Fibroblast of villous mesenchyme (primary cell): ENCODE measurements around the gene MYB. TPM values are rescaled to one million over a fixed set of nuclear protein-coding genes. Genes with fewer than 3 reads are reported as not detected.

Experiments used
- DNase-seq: peaks from one replicate; pipeline ENCODE4 v3.0.0-alpha.2; 2010; ENCODE audit warnings: low read depth
- H3K4me3 ChIP-seq: 2 replicates; pipeline ENCODE4 v1.5.1; 2011; ENCODE audit warnings: low read depth, mild to moderate bottlenecking, low read length
- total RNA-seq: library from RNA; depleted of rRNA; stranded (reverse); fragments of >200 nt; gene quantifications from 2 replicates; pipeline ENCODE4 v1.2.3, GENCODE V29; 2012
- TF ChIP-seq, protein P1 (sequence below): IDR thresholded peaks from 2 replicates; pipeline ENCODE4 v1.5.1; 2012; ENCODE audit warnings: low read depth, mild to moderate bottlenecking, low read length; ENCODE audit not compliant: insufficient read depth

MYB gene
- total RNA-seq, 1 donor = 0.43 TPM

DNA sequence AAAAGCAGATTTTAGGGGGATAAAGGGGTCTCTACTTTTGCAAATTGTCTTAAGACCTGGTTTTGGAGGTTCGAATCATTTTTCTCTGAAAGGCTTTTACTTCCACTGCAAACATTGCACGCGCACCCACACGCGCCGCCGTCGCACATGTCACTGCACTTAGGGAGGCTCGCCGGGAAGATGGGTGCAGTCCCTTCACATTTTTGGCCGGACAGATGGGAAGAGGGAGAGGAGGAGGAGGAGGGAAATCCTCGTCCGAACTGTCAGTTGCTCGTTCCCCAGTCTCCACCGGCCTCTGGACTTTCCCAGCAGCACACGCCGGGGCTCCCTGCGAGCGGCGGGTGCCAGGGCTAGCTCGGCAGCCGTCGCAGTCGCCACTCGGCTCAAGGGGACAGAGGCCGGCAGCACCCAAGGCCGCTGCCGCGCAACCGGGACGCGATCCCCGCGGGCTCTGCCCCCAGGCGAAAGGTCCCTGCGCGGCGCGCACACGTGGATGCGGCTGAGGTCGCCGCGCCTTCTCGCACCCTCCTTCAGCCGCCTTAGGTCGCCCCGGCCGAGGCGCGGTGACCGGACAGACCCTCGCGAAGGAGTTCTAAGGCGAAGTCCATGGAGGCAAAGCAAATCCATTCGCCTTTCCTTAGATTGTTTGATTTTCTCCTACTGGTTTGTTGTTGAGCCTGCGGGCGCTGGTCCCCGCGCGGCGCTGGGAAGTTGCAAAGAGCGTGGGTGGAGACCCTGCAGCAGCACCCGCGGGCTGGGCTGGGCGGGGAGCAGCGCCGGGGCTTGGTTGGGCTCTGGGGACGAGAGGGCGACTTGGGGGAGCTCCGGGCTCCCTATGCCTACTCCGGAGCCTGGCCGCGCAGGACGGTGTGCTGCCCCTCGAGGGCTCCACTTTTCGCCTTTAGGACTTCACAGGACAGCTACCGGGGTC, 1.2 kb downstream of the MYB start:
- TF ChIP-seq, protein P1, sequence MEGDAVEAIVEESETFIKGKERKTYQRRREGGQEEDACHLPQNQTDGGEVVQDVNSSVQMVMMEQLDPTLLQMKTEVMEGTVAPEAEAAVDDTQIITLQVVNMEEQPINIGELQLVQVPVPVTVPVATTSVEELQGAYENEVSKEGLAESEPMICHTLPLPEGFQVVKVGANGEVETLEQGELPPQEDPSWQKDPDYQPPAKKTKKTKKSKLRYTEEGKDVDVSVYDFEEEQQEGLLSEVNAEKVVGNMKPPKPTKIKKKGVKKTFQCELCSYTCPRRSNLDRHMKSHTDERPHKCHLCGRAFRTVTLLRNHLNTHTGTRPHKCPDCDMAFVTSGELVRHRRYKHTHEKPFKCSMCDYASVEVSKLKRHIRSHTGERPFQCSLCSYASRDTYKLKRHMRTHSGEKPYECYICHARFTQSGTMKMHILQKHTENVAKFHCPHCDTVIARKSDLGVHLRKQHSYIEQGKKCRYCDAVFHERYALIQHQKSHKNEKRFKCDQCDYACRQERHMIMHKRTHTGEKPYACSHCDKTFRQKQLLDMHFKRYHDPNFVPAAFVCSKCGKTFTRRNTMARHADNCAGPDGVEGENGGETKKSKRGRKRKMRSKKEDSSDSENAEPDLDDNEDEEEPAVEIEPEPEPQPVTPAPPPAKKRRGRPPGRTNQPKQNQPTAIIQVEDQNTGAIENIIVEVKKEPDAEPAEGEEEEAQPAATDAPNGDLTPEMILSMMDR = no peak
- peak; percentile 25 for DNase-seq
- peak overlapping the region; percentile 68 for H3K4me3 ChIP-seq

DNA sequence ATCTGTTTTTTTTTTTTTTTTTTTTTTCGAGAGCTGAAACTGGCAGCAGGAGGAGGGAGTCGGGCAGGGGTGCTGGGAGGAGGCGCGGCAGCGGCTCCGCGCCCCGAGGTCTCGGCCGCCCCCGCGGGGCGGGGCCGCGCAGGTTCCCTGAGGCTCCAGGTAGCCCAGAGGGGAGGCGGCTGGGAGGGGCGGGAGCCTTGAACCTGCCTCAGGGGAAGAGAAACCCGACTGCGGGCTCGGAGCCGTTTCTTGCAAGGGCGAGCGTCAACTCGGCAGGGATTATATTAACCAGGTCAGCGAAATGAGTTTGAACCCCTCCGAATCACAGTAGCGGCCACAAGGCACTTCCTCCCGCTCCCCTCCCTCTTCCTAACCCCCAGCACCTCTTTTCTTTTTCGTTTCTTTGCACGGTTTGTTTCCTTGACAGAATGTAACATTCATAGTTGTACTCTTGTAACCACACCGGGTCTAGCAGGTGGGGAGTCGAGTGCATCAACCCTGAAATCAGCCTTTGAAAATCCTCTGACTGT, 2.0 kb downstream of the MYB start:
- no peak for DNase-seq
- TF ChIP-seq, protein P1 = no peak
- peak overlapping the region; percentile 68 for H3K4me3 ChIP-seq

DNA sequence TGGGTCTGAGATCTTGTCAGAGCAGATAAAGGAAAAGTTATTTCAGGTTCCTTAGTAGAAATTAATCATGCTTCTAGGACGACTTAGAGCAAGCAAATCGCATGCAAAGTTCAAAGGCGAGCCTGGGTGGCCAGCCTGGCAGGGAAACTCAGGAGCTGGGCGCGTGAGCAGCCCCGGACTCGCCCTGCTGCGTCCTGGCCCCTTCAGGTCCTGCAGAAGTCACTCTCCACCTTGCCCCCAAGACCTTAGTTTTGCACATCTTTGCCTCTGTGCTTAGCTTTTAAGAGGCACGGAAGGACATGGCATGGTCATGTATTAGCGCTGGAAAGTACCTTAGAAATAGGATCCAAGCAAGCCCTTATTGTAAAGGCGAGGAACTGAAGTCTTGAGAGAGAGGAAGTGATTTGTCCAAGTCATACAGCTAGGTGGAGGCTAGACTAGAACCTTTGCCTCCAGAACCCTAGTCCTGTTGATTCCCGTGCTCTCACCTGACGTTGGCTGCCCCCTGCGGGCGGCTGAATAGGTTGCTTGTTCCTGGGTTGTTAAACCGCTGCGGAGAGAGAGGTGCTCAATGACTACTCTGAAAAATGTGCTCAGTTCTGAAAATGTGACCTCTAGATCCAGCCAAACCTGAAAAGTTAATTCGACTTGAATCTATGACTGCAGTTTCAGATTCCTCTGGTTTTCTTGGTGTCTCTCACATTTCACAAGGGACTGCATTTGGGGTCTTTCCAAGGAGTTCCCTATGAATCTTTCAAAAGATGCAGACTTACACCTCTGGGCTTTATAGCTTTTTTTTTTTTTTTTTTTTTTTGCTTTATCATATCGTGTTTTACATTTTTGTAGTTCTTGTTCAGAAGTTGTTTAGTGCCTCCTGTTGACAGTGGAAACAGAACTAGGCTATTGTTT, 2.7 kb downstream of the MYB start:
- TF ChIP-seq, protein P1 = peak; percentile 58
- peak; percentile 43 for DNase-seq
- peak overlapping the region; percentile 68 for H3K4me3 ChIP-seq

DNA sequence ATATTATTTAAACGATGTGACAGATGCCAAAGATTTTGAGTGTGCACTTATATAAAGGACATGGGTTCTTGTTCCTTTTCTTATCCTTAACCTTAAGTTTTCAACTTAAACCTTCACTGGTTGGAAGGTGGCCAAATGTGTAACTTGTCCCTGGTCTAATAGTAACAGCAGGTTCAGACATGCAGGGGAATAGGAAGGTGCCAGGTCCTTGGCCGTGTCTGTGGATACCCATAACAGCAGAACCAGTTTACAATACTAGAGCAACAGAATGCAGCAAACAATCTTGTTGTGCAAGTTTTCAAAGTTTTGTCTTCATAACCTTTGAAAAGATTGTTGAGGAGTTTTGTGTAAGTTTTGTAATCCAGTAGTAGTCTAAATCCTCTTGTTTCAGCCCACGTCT, 4.4 kb downstream of the MYB start:
- TF ChIP-seq, protein P1 = no peak

DNA sequence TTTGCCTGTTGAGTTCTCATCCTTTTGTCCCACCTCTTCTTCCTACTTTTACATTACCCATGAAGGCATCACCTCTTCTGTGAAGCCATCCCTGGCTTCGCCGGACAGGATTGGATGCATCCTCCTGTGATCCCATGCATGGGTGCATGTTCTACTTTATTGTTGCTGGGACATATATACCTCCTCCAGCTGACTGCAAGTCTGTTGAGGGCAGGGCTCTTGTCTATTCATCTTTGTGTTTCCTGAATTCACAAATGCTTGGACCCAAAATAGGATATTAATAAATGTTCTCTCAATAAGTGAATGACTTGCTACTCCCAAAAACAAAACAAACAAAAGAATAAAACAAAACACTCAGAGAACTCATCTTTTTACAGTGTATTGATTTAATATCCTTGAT, 5.1 kb downstream of the MYB start:
- TF ChIP-seq, protein P1 = no peak
- H3K4me3 ChIP-seq = no peak overlapping the region
- no peak for DNase-seq

More for the DNA sequence above, 4.4 kb downstream of the MYB start:
- no peak overlapping the region for H3K4me3 ChIP-seq
- DNase-seq = no peak

DNA sequence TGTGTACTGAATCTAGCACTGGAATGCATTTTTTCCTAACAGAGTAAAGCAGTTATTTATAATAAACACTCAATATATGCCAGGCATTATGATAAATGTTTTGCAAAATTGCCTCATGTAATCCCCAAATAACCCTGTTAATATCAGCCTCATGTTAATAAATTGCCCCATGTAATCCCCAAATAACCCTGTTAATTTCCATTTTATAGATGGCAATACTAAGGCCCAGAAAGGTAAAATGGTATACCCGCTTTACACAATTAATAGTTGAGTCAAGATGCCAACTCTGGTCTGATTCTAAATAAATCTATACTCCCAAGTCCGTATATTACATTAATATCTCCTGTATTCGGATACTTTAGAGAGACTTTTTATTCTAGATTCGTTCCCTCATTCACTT, 6.3 kb downstream of the MYB start:
- TF ChIP-seq, protein P1 = no peak
- H3K4me3 ChIP-seq = no peak overlapping the region
- no peak for DNase-seq
